ENCODE measurements around the gene TAF3. TPM values are rescaled to one million over a fixed set of nuclear protein-coding genes. Genes with fewer than 3 reads are reported as not detected.

TAF3 gene
- total RNA-seq, 1 donor from 2014 or later = 4.8 TPM

DNA sequence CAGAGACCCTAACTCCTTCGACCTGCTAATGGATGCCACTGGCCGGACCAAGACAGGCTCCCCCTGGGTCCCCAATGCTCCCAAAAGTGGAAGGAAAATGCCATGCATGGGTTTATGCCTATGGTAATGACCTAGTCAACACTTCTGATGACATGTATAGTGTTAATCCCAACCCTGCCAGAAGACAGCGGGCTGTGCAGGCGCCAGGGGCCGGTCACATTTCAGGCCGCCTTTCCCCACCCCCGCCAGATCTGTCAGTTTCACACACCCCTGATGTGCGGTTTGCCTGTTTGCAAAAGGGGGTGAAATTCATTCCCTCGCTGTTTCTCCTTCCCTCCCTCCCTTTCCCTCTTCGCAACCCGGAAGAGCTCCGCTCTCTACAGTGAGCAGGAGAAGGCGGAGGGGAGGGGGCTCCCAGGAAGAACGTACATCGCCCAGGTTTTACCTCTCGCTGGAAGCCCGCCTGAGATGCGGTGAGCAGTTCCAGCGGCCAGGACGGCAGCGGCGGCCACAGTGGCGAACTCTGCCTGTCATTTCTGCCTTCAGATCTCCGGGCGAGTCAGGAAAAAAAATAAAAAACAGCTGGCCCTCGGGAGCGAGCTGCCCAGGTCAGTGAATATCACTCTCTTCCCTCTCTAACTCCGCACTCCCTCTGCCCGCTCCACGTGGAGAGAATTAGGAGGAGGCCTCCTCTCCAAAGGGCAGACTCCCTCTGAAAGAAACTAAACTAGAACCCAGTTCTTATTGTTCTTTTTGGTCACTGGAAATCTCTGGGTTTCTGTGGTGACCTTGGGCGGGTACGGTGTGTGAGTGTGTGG is 226.8 kb downstream of the TAF3 start:
- DNase-seq (ENCODE audit: low read depth) = no peak
- peak overlapping the region; percentile 38 for H3K4me3 ChIP-seq (ENCODE audit: low read depth, low read length)
- H3K27me3 ChIP-seq (ENCODE audit: control insufficient read depth, insufficient read depth, low read length) = peaks cover 92% of the 10 kb centered on the region
- no peaks in the 10 kb centered on the region for H3K36me3 ChIP-seq (ENCODE audit: control insufficient read depth, insufficient read depth, low read length)
- TF ChIP-seq, protein P1, sequence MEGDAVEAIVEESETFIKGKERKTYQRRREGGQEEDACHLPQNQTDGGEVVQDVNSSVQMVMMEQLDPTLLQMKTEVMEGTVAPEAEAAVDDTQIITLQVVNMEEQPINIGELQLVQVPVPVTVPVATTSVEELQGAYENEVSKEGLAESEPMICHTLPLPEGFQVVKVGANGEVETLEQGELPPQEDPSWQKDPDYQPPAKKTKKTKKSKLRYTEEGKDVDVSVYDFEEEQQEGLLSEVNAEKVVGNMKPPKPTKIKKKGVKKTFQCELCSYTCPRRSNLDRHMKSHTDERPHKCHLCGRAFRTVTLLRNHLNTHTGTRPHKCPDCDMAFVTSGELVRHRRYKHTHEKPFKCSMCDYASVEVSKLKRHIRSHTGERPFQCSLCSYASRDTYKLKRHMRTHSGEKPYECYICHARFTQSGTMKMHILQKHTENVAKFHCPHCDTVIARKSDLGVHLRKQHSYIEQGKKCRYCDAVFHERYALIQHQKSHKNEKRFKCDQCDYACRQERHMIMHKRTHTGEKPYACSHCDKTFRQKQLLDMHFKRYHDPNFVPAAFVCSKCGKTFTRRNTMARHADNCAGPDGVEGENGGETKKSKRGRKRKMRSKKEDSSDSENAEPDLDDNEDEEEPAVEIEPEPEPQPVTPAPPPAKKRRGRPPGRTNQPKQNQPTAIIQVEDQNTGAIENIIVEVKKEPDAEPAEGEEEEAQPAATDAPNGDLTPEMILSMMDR (IDR thresholded peaks at IDR 0.05; ENCODE audit: insufficient read depth, low read length, poor library complexity, severe bottlenecking) = no peak

DNA sequence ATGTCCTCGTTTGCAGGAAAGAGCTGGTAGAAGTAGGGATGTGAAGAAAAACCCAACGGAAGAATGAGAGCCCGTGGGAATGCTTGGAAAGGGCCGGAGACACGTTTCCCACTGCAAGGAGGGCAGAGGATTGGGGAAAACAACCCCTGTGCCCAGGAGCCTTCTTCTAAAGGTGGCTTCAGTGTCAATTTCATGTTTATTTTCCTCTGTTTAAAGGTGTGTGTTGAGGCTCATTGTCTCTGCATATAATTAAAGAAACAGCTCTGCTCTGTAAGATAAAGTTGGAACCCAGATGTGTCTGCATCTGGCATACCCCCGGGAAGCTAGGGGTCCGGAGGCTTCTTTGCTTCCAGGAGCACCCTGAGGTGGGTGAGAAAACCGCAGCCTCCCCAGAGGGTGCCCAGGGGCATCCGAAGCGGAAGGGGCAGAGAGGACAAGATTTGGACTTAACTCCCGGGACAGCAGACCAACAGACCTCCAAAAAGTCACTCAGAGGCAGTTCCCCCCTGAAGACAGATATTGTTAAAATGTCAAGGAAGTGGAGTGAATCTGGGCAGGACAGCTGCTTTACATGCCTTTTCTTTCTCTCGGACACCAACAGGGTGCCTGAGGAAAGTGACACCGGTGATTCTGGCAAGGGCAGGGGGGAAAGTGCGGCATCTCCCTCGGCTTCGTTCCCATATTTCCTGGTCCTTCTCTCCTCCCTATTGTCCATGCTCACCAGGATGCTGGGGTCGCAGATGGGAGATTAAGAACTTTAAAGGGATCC is 227.6 kb downstream of the TAF3 start:
- Histone ChIP-seq H3K36me3 (ENCODE audit: control insufficient read depth, insufficient read depth, low read length) (no peaks in the 10 kb centered on the region), H3K27me3 (ENCODE audit: control insufficient read depth, insufficient read depth, low read length) (peaks cover 95% of the 10 kb centered on the region), H3K4me3 (ENCODE audit: low read depth, low read length) (peak overlapping the region; percentile 38)
- DNase-seq (ENCODE audit: low read depth) = no peak
- TF ChIP-seq, protein P1 (IDR thresholded peaks at IDR 0.05; ENCODE audit: insufficient read depth, low read length, poor library complexity, severe bottlenecking) = no peak

DNA sequence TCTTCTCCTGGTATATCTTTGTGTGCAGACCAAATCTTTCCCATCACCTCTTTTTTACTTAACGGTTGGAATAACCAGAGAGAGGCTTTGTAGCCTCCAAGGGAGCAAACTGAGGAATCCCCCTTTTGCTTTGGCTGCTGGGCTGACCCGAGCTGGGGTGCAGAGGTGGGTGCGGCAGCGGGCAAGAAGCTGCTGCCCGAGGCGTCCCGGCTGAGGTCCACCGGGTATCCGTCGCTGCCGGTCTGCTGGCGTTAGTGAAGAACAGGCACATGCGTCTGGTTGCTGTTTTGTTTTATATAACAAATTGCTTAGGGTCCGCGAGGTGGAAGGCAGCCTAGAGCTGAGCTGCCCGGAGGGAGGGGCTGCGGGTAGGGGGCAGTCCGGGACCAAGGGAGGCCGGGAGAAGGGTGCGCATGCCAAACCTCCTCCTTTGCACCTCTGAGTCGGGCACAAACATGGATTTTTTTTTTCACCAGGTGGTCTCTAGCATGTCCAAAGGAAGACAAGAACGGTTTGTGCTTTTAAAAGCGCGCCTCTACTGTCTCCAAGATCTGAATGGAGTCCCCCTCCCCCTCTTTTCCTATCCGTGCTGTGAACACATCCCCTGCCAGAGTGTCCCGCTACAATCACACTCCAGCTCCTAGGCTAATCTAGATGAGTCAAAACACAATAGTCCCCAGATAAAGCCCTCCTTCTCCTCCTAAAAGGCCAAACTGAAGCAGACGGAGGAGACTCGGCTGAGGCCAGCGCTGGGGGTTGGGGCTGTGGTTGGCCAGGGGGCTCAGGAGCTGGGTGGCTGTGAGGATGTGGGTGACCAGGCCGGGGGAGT is 229.4 kb downstream of the TAF3 start:
- H3K36me3 ChIP-seq (ENCODE audit: control insufficient read depth, insufficient read depth, low read length) = no peaks in the 10 kb centered on the region
- DNase-seq (ENCODE audit: low read depth) = no peak
- peak overlapping the region; percentile 38 for H3K4me3 ChIP-seq (ENCODE audit: low read depth, low read length)
- H3K27me3 ChIP-seq (ENCODE audit: control insufficient read depth, insufficient read depth, low read length) = peaks cover 99% of the 10 kb centered on the region
- TF ChIP-seq, protein P1 (IDR thresholded peaks at IDR 0.05; ENCODE audit: insufficient read depth, low read length, poor library complexity, severe bottlenecking) = no peak

DNA sequence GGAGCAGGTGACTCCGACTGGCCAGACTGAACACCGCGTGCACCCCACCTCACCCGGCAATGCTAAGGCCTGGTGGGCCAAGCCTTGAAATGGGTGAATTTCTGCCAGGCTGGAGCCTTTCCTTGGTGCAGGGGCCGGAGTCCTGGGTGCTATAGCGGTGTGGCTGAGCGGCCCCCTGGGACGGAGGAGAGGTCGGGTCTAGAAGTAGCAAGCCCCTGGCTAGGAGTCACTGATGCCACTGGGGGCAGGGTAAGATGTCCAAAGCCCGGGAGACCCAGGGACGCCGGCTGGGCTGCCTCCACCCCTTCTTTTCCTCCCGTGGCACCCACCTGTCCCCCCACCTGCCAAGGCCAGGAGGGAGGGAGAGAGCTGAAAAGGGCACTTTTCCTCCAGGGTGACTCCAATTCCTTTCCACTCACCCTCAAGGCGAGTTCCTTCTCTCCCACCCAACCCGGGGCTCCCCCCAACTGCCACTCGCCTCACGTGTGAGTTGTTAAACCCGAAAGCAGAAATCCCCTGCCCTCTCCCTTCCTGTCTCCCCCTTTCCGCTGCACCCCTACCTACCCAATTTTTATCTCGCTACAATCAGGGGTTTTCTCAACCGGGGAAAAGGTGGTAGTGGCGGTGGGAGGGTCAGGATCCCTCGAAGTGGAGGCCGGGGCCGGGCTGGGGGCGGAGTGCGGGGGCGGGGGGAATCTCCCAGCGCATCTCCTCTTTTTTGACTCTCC is 230.1 kb downstream of the TAF3 start:
- H3K36me3 ChIP-seq (ENCODE audit: control insufficient read depth, insufficient read depth, low read length) = no peaks in the 10 kb centered on the region
- TF ChIP-seq, protein P1 (IDR thresholded peaks at IDR 0.05; ENCODE audit: insufficient read depth, low read length, poor library complexity, severe bottlenecking) = no peak
- peaks cover 99% of the 10 kb centered on the region for H3K27me3 ChIP-seq (ENCODE audit: control insufficient read depth, insufficient read depth, low read length)
- no peak overlapping the region for H3K4me3 ChIP-seq (ENCODE audit: low read depth, low read length)
- DNase-seq (ENCODE audit: low read depth) = no peak
